ENCODE results near the gene OSBPL2.

DNA sequence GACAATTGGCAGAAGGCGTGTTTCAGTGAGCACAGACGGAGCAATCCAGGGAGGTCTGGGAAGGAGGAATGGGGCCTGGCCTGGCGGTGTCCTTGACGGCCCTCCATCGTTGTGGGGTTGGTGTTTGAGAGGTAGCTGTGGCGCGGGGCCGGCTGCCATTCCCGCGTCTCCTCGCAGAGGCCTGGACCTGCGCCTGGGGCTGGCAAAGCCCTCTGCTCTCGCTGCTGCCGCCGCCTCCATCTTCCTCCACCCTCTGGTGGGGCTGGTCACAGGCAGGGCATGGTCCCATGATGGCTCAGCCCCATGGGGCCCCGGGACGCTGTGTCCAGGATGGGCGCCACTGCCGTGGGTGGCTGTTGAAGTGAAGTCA, 7.6 kb downstream of the OSBPL2 start:
- TF ChIP-seq FOXJ3 (CRISPR knock-in tag; IDR thresholded peaks at IDR 0.05) (no peak), PHF20 (IDR thresholded peaks at IDR 0.05; ENCODE audit: partially characterized antibody) (no peak)
- TF ChIP-seq, protein P1, sequence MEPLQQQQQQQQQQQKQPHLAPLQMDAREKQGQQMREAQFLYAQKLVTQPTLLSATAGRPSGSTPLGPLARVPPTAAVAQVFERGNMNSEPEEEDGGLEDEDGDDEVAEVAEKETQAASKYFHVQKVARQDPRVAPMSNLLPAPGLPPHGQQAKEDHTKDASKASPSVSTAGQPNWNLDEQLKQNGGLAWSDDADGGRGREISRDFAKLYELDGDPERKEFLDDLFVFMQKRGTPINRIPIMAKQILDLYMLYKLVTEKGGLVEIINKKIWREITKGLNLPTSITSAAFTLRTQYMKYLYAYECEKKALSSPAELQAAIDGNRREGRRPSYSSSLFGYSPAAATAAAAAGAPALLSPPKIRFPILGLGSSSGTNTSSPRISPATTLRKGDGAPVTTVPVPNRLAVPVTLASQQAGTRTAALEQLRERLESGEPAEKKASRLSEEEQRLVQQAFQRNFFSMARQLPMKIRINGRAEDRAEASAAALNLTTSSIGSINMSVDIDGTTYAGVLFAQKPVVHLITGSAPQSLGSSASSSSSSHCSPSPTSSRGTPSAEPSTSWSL (CRISPR knock-in tag; IDR thresholded peaks at IDR 0.05; ENCODE audit: borderline replicate concordance): no peak

All from K562 (cell line).